Measurements from ENCODE around the gene XRCC1.
A peak's percentile ranks its signal among the peaks of the same experiment; 100 is the strongest.
"Not testable (repeated sequence)": the region's sequence is repeated elsewhere in the genome, so short reads cannot be mapped to it uniquely, and the experiment has no call there.

XRCC1 gene

DNA sequence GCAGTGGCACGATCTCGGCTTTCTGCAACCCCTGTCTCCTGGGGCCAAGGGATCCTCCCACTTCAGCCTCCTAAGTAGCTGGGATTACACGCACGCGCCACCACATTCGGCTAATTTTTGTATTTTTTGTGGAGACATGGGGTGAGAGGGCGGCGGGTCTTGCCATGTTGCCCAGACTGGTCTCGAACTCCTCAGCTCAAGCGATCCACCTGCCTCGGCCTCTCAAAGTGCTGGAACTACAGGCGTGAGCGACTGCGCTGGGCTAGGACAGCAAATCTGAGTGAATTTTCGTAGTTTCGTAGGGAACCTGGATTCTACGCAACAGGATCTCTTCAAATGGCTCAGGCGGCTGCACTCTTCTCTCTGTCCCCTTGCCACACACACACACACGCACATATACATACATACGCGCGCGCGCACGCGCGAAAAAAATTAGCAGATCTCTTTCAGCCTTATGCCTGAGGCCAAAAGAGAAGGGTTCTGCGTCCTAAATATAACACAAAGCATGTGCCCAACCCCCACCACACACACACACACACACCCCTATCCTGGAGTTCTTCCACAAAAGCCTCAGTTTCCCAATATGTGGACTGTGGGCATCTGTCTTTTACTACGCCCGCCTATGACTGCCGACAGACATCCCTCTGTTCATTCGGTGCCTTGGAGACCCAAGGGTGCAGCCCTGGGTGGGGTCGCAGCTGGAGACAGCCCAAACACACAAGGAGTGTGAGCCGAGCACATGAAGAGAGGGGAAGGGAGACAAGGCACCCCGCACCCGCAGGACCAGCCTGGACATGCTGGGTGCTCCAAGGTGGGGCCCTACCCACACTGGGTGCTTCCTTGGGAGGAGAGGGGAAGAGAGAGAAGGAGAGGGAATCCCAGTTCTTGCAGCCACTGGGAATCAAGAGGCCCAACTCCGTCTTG, 890 bp upstream of the XRCC1 start:
- no peak for DNase-seq (ENCODE audit: low read depth, low spot score)

DNA sequence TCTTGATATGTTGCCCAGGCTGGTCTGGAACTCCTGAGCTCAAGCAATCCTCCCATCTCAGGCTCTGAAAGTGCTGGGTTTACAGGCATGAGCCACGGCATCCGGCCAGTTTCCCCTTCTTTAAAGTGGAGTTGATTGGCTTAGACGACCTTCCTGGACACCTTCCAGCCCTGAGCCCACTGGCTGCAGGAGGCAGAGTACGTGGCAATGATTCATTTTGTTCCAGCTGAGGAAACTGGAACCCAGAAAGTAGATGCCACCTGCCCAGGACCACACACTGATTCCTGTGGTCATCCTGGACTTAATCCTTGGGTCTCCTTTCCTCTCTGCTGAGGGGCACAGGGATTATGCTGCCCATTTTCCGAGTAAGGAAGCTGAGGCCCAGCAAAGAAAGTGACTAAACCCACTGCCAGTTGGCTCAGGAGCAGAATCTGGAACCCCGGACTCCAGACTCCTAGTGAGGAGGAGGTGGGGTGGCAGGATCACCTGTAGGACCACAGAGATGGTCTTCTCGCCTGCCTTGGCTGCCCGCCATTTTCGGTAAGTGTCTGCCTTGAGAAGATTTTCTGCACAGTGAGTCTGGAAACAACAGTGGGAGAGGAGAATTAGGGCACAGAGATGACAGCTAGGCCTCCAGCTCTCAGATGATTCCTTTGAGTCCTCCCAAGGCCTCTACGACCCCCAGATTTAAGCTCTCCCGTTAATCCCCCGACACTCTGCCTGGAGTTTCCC, 737 bp downstream of the XRCC1 start:
- DNase-seq (ENCODE audit: low read depth, low spot score), result no peak

DNA sequence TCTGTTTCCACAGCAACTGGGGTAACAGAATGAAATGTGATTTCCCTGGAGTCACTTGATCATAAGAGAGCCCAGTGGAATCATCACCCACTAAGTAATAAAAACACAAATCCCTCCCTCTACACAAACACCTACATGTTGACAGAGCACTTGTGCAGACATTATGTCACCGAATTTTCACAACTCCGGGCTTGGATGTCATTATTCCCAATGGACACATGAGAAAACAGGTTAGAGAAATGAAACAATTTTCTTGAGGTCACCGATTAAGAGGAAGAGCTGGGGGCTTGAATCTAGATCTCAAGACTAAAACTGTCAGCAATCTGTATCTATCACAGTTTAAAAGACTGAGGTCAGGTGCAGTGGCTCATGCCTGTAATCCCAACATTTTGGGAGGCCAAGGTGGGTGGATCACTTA, 3.1 kb downstream of the XRCC1 start:
- DNase-seq (ENCODE audit: low read depth, low spot score), result no peak

DNA sequence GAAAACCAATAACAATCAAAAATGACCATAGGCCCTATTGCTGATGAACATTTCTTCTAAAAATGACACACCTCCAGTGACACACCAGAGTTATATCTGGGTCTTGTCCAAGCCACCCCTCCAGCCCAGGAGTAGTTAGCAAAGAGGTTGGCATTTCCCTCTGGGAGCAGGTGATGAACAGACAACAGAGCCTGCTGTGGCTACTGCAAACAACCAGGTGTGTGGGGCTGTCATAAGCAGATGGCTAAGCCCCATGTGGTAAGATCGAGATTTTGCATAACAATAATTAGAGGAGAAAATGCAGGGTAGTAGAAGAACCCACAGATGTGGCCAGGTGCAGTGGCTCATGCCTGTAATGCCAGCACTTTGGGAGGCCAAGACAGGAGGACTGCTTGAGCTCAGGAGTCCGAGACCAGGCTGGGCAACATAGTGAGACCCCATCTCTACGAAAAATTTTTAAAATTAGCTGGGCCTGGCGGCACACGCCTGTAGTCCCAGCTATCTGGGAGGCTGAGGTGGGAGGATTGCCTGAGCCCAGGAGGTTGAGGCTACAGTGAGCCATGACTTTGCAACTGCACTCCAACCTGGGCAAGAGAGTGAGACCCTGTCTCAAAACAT, 5.0 kb downstream of the XRCC1 start:
- DNase-seq (ENCODE audit: low read depth, low spot score), result no peak

DNA sequence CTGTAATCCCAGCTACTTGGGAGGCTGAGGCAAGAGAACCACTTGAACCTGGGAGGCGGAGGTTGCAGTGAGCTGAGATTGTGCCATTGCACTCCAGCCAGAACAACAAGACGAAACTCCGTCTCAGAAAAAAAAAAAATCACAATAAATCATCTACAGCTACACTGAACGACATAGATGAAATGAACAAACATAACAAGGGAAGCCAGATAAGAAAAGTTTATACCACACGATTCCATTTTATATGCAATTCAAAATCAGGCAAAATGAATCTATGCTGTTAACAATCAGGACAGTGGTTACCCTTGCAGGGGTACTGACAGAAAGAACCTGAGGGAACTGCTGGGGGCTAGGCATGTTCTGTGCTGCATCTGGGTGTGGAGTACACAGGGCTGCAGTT, 5.7 kb downstream of the XRCC1 start:
- DNase-seq (ENCODE audit: low read depth, low spot score), result no peak

DNA sequence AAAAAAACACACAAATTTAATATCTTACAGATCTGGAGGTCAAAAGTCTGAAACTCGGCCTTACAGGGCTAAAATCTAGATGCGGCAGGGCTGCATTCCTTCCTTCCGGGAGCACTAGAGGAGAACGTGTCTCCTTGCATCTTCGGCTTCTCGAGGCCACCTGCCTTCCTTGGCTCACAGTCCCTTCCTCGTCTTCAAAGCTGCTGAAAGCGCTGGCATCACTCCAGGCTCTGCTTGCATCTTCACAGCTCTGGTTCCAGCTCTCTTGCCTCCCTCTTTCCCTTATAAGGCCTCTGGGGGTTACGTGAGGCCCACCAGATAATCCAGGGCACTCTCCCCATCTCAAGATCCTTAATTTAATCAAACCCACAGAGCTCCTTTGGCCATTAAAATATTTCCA, 10.5 kb downstream of the XRCC1 start:
- no peak for DNase-seq (ENCODE audit: low read depth, low spot score)

DNA sequence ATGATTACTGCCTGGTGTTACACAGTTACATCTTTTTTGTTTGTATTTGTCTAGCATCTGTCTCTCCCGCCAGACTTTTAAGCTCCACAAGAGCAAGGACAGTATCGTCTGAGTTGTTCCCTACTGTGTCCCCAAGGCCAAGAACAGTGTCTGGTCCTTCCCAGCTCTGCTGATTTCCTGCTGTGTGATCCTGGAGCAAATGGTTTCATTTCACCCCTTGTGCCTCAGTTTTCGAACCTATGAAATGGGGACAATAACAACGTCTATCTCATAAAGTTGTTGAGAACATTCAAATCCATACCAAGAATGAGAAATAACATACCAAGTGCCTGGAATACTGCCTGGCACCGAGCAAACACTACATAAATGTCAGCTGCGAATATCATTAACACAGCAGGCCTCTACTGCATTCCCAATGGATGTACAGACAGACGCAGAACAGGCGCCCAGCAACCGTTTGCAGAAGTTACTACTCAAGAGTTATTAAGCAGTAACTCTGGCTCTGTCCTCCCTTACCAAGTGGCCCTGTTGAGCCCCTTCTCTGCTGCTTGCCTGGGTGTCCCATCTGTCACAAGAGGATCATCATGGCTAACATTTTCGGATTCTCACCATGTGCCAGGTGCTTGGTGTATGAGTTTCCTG, 11.4 kb downstream of the XRCC1 start:
- DNase-seq (ENCODE audit: low read depth, low spot score), result no peak

DNA sequence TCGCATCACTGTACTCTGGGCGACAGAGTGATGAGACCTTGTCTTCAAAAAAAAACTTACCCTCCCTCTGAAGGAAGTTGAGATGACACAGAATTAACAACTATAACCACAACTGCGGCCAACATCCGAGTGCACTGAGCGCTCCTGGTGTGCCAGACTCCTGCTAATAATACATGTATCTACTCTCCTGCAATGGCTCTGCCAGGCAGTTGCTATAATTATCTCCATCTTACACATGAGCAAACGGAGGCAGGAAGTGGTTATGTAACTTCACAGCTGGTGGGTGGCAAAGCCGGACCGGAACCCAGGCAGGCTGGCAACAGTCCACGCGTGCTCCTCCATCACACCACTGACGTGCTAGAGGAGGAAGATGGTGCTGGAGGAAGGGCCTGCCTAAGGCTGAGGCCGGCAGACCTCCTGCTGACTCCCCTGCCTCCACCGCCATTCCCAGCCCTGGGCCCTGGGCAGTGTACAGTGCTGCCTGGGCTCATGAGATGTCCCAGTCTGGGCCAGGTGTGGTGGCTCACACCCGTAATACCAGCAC, 12.6 kb downstream of the XRCC1 start:
- DNase-seq (ENCODE audit: low read depth, low spot score), result peak; percentile 55

DNA sequence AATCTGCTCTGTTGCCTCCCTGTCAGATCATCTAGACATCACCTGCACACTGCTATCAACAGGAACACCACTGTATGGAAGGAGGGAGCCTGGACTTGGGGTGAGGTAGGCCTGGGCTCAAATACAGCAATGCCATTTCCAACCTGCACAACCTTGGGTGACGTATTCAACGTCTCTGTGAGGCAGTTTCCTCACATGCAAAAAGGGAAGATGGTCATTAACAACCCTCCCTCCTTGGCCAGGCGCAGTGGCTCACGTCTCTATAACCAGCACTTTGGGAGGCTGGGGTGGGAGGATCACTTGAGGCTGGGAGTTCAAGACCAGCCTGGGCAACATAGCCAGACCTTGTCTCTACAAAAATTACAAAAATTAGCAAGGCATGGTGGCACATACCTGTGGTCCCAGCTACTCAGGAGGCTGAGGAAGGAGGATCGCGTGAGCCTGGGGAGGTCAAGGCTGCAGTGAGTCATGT, 13.1 kb downstream of the XRCC1 start:
- DNase-seq (ENCODE audit: low read depth, low spot score), result no peak

DNA sequence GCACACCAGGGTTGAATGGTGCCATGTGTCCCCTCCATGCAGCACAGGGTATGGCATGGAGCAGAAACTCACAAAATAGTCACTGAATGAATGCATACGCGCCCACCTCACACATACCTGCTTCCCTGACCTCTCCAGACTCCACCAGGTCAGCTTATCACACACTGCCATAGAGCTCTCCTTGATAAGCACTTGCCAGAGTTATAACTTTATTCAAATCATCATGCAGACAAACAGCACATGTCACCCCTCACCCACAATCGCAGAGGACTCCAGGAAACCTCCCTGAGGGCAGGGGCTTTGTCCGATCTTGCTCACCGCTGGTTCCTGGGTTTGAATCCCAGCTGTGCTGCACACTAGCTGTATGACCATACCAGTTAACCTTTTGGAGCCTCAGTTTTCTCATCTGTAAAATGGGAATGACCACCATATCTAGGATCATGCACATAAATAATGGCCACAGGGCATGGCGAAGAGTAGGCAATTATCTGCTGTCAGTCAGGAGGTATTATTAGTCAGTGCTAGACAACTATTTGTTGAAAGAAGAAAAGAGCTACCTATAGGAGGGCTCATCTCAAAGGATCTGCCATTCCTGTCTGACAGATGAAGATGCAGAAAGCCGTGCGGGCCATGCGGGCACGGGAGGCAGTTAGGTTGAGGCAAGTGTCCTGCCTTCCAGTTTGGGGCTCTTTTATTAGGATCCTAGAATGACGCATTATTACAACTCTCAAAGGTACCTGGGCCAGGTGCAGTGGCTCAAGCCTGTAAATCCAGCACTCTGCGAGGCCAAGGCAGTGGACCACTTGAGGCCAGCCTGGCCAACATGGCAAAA, 14.0 kb downstream of the XRCC1 start:
- no peak for DNase-seq (ENCODE audit: low read depth, low spot score)

DNA sequence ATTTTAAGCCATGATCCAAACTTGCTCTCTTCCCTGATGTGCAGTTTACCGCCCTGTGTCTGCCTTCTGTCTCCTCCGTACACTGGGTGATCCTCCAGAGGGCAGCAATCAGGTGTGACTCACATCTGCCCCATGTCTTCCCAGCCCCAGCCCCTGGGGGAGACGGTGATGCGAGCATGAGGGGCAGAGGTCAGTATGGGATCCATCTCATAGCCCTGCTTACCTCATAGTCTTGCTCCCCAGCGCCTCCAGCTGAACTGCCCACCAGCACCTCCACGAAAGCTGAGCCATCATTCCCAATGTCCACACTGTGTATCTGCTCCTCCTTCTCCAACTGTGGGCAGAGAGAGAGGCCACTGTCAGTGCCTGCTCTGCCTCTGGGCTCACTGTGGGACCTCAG, 14.6 kb downstream of the XRCC1 start:
- DNase-seq (ENCODE audit: low read depth, low spot score), result no peak

DNA sequence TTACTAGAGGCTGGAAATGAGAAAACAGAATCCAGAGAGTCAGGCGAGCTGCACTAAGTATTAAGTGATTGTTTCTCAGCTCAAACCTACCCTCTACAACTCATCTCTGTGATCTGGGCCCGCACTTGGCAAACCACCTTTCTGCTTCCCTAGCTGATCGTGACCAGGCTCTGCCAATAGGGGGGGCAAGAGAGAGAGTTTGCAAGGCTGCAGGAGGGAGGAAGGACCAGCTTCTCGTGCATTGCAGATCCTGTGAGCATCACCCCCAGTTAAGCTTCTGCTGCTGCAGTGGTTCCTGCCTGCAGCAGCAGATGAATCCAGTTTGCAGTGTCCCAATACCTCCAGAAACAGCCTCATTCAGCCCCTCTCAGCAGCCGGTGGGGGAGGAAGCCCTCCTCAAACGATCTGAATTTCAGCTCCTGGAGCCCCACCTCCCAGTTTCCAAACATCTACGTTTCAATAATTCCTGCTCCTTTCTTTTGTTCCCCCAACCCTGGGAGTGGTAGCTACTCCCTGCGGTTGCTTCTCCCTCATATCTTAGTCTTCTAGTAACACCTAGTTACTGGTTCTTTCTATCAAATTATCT, 20.0 kb downstream of the XRCC1 start:
- DNase-seq (ENCODE audit: low read depth, low spot score), result peak; percentile 67

DNA sequence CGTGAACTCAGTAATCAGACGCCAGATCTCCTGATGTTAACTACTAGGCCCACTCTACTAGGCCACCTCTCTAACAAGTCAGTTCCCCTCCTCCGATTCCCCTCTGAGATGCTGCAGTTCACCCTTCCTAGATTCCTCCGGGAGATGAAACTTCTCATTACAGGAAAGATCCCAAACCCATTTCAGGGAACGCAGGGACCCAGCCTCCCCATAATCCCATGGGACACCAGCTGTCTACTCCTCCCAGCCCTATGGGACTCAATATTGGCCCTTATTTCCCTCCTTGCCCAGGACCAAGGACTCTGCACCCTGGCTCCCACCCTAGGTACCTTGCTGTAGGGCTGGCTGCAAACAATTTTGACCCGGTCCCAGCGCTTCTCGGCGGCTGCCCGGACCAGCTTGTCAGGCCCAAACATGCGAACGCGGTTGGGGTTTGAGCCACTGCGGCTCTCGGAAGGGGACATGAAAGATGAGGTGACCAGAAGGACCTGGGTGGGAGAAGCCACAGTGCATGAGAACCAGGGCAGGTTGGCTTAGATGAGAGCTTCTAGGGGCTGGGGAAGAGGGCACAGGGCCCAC, 20.9 kb downstream of the XRCC1 start:
- no peak for DNase-seq (ENCODE audit: low read depth, low spot score)

DNA sequence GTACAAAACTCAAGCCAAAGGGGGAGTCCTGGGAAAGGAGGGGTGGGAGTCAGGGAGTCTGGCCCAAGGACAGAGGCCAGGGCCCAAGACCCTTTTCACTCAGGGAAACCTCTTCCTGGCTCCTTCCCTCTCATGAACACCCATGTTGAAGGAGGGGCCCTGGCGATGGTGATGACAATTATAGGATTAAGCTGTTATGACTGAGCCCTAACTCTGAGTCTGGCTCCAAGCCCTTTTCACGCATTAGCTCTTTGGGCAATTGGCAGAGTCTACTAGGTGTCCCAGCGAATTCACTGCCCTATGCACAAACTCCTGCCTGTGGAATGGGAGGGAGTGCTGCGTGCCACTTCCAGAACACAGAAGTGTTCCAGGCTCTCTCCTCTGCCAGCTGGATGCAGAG, 21.7 kb downstream of the XRCC1 start:
- DNase-seq (ENCODE audit: low read depth, low spot score), result no peak

DNA sequence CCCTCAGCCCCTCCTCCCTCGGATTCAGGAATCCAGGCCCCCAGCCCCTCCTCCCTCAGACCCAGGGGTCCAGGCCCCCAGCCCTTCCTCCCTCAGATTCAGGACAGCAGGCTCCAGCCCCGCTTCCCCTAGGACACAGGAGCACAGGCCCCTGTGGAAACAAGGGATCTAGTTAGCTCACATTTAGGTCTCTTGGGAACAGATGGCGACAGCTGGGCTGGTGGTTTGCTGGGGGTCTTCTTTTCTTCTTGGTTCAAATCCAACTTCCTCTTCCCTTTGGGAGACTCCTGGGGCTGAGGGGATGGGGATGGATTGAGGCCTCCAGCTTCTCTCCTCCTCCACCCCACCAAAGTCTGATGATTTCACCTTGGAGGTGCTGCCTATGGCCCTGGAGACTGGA, 22.7 kb downstream of the XRCC1 start:
- no peak for DNase-seq (ENCODE audit: low read depth, low spot score)

DNA sequence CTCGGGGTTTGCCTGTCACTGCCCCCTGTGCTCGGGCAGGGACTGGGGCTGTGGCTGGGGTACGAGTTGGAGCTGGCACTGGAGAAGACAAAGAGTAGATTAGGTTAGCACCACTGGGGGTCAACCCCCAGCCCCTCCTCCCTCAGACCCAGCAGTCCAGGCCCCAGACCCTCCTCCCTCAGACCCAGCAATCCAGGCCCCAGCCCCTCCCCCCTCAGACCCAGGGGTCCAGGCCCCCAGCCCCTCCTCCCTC, 23.2 kb downstream of the XRCC1 start:
- DNase-seq (ENCODE audit: low read depth, low spot score), result no peak

DNA sequence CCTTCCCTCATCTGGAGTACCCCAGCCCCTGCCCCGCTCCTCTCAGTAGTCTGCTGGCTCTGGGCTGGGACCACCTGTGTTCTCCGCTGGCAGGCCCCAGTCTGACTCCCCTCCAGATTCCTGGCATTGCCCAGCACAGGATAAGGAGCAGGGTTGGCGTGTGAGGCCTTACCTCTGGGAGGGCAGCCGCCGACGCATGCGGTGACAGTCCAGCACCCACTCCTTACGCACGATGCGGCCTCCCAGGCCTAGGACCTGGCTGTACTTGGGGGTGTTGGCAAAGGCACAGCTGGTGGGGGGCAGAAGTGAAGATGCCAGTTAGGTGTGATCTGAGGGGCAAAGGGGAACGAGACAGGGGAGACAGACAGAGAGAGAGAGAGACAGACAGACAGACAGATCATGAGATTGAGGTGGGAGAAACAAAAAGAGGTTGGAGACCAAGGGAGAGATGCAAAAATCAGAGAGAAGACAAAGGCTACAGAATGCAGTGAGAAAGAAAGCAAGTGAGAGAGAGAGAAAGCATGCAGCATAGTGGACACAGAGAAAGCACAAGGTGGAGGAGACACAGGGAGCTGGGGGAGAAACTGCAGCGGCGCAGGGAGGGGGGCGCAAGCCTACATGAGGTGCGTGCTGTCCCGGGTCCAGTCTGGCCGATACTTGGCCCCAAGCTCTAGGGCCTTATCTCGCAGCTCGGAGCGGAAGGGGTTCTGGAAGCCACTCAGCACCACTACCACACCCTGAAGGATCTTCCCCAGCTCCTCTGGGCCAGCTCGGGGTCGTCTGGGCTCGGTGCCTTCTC, 23.7 kb downstream of the XRCC1 start:
- DNase-seq (ENCODE audit: low read depth, low spot score), result no peak

DNA sequence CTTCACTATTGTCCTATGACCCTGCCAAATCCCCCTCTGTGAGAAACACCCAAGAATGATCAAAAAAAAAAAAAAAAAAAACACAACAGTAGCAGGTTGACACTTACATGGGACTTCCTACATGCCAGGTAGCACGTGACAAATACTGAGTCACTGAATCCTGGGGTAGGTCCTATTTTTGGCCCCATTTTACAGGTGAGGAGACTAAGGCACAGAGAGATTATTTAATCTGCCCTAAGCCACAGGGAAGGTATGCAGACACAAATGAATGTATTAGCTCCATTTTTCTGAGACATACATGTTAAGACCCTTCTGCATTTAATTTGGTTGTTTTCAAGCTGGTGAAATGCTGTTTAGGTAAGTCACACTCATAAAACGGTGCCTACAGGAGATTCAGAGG, 26.6 kb downstream of the XRCC1 start:
- no peak for DNase-seq (ENCODE audit: low read depth, low spot score)

DNA sequence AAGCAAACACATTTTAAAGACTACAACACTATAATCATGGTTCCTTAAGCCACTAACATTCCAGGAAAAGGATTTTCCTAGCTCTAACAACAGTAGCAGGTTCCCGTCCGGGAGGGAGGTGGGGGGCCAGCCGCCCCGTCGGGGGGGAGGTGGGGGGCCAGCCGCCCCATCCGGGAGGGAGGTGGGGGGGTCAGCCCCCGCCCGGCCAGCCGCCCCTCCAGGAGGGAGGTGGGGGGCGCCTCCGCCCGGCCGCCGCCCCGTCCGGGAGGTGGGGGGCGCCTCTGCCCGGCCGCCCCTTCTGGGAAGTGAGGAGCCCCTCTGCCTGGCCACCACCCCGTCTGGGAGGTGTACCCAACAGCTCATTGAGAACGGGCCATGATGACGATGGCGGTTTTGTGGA, 27.4 kb downstream of the XRCC1 start:
- DNase-seq (ENCODE audit: low read depth, low spot score), result not testable (repeated sequence)
